GM12873 (cell line): ENCODE results near the gene USP17L13.
"Not testable (repeated sequence)": the region's sequence is repeated elsewhere in the genome, so short reads cannot be mapped to it uniquely, and the experiment has no call there.

Source experiments
- CTCF ChIP-seq: IDR thresholded peaks from 2 replicates; pipeline ENCODE4 v1.5.1; 2012; ENCODE audit warnings: low read depth, mild to moderate bottlenecking, moderate library complexity, low read length, control low read depth; ENCODE audit not compliant: insufficient read depth; ENCODE audit errors: missing control alignments

The USP17L13 gene

GRCh38 chr4:9253078-9253477, 28.4 kb downstream of the USP17L13 start, which contains the start of gene USP17L19:
USP17L19 (plus strand) TSS chr4:9253378; CDS start chr4:9253378, 0 bp downstream.
- not testable (repeated sequence) for TF ChIP-seq CTCF

- not testable (repeated sequence) for TF ChIP-seq CTCF
Observed at GRCh38 chr4:9257824-9258223, 33.1 kb downstream of the USP17L13 start, which contains the start of gene USP17L20. USP17L20 (plus strand) TSS chr4:9258124; CDS start chr4:9258124, 0 bp downstream.

- not testable (repeated sequence) for TF ChIP-seq CTCF
Observed at GRCh38 chr4:9262572-9262971, 37.9 kb downstream of the USP17L13 start, which contains the start of gene USP17L21. USP17L21 (plus strand) TSS chr4:9262872; CDS start chr4:9262872, 0 bp downstream.

GRCh38 chr4:9267319-9267718, 42.6 kb downstream of the USP17L13 start, which contains the start of gene USP17L22:
USP17L22 (plus strand) TSS chr4:9267619; CDS start chr4:9267619, 0 bp downstream.
- not testable (repeated sequence) for TF ChIP-seq CTCF
